Coronary artery (tissue), 2 donors: ENCODE data around the gene ZNF132.
"Not testable (repeated sequence)": the region's sequence is repeated elsewhere in the genome, so short reads cannot be mapped to it uniquely, and the experiment has no call there.

Experiments used
- DNase-seq: peaks from one replicate; pipeline ENCODE4 v3.0.0-alpha.2; 2017; ENCODE audit warnings: low spot score
- H3K27ac ChIP-seq, 2 donors: fragments of 200-600 bp; sonication (generic); one replicate each; pipeline ENCODE4 v1.5.1; 2016 to 2019
- H3K4me3 ChIP-seq: fragments of 200-600 bp; sonication (generic); 2 replicates; pipeline ENCODE4 v1.5.1; 2016; ENCODE audit warnings: mild to moderate bottlenecking, moderate library complexity
- CTCF ChIP-seq: fragments of 200-600 bp; sonication (generic); IDR thresholded peaks from one replicate; pipeline ENCODE4 v1.5.1; 2019; ENCODE audit warnings: antibody characterized with exemption

ZNF132 gene

GRCh38 chr19:58406818-58407657, 32.9 kb downstream of the ZNF132 start:
- no peak for DNase-seq
- TF ChIP-seq CTCF: no peak
- peak overlapping the region; percentile 90 for H3K4me3 ChIP-seq
- H3K27ac ChIP-seq: peak overlapping the region in 1 of 2 donors; percentile 90

GRCh38 chr19:58403920-58404478, 36.0 kb downstream of the ZNF132 start:
- H3K27ac ChIP-seq, H3K4me3 ChIP-seq, DNase-seq: not testable (repeated sequence)

GRCh38 chr19:58401840-58402421, 38.0 kb downstream of the ZNF132 start:
- no peak for TF ChIP-seq CTCF
- peak; percentile 72 for DNase-seq
- H3K4me3 ChIP-seq: peak overlapping the region; percentile 72
- H3K27ac ChIP-seq: peak overlapping the region in 1 of 2 donors; percentile 21

GRCh38 chr19:58400916-58401839, 38.8 kb downstream of the ZNF132 start:
- H3K27ac ChIP-seq: peak overlapping the region; percentile 38 to 71
- H3K4me3 ChIP-seq: peak overlapping the region; percentile 72
- TF ChIP-seq CTCF: no peak
- DNase-seq: peak; percentile 99

- Histone ChIP-seq H3K27ac (peak overlapping the region in 1 of 2 donors; percentile 38), H3K4me3 (peak overlapping the region; percentile 72)
- DNase-seq: no peak
- no peak for TF ChIP-seq CTCF
These were observed 39.5 kb downstream of the ZNF132 start for GRCh38 chr19:58400316-58400915.

- no peak for DNase-seq
- no peak overlapping the region for H3K27ac ChIP-seq
- no peak for TF ChIP-seq CTCF
- no peak overlapping the region for H3K4me3 ChIP-seq
These were observed 40.0 kb downstream of the ZNF132 start for GRCh38 chr19:58399903-58400302.
